ENCODE data around the gene PTPRK. TPM values are rescaled to one million over a fixed set of nuclear protein-coding genes. Genes with fewer than 3 reads are reported as not detected.
A peak's percentile ranks its signal among the peaks of the same experiment; 100 is the strongest.
"Not testable (repeated sequence)": the region's sequence is repeated elsewhere in the genome, so short reads cannot be mapped to it uniquely, and the experiment has no call there.

The PTPRK gene
- total RNA-seq, 1 donor from 2014 or later: 50.3 TPM

DNA sequence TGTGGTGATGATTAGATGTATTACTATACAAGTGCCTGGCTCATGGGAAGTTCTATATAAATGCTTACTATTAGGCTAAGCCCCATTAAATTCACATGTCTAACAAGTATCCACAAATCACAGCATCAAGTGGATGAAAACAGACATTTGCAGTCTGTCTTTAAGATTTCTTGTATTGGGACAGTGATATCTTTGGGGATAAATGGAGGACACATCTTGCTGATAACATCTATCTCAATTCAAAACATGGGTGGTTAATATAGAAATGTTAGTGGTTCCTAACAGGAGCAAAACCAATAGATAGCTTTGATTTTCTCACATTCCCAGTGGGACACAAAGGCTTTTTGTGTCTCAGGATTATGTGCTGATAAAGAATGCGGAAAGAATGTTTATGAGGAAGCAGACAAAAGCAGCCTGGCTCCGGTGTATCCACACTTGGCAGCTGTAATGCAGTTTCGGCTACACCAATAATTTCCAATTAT is 29.3 kb downstream of the PTPRK start:
- DNase-seq: no peak
- Mint-ChIP-seq H3K4me1 (ENCODE audit: low read depth, unreplicated experiment) (peaks cover 10% of the 10 kb centered on the region), H3K27me3 (ENCODE audit: unreplicated experiment) (no peaks in the 10 kb centered on the region), H3K36me3 (ENCODE audit: unreplicated experiment) (no peaks in the 10 kb centered on the region), H3K9me3 (ENCODE audit: unreplicated experiment) (no peaks in the 10 kb centered on the region), H3K4me3 (ENCODE audit: unreplicated experiment) (no peak overlapping the region), H3K27ac (ENCODE audit: unreplicated experiment) (no peak overlapping the region)
- TF ChIP-seq, protein P1, sequence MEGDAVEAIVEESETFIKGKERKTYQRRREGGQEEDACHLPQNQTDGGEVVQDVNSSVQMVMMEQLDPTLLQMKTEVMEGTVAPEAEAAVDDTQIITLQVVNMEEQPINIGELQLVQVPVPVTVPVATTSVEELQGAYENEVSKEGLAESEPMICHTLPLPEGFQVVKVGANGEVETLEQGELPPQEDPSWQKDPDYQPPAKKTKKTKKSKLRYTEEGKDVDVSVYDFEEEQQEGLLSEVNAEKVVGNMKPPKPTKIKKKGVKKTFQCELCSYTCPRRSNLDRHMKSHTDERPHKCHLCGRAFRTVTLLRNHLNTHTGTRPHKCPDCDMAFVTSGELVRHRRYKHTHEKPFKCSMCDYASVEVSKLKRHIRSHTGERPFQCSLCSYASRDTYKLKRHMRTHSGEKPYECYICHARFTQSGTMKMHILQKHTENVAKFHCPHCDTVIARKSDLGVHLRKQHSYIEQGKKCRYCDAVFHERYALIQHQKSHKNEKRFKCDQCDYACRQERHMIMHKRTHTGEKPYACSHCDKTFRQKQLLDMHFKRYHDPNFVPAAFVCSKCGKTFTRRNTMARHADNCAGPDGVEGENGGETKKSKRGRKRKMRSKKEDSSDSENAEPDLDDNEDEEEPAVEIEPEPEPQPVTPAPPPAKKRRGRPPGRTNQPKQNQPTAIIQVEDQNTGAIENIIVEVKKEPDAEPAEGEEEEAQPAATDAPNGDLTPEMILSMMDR (IDR thresholded peaks at IDR 0.05; ENCODE audit: partially characterized antibody, unreplicated experiment): no peak

DNA sequence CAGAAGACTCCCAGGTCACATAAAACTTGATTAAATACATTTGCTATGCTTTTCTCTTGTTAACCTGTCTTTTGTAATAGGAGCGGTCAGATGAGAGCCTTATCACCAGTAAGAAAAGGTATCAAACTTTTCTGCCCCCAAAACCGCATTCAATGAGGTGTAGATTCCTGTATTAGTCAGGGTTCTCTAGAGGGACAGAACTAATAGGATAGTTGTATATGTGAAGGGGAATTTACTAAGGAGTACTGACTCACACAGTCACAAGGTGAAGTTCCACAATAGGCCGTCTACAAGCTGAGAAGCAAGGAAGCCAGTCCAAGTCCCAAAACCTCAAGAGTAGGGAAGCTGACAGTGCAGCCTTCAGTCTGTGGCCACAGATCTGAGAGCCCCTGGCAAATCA is 32.7 kb downstream of the PTPRK start:
- Mint-ChIP-seq H3K36me3 (ENCODE audit: unreplicated experiment) (no peaks in the 10 kb centered on the region), H3K4me1 (ENCODE audit: low read depth, unreplicated experiment) (peaks cover 6% of the 10 kb centered on the region), H3K9me3 (ENCODE audit: unreplicated experiment) (no peaks in the 10 kb centered on the region), H3K27ac (ENCODE audit: unreplicated experiment) (no peak overlapping the region), H3K4me3 (ENCODE audit: unreplicated experiment) (no peak overlapping the region), H3K27me3 (ENCODE audit: unreplicated experiment) (no peaks in the 10 kb centered on the region)
- DNase-seq: no peak
- TF ChIP-seq, protein P1 (IDR thresholded peaks at IDR 0.05; ENCODE audit: partially characterized antibody, unreplicated experiment): no peak

DNA sequence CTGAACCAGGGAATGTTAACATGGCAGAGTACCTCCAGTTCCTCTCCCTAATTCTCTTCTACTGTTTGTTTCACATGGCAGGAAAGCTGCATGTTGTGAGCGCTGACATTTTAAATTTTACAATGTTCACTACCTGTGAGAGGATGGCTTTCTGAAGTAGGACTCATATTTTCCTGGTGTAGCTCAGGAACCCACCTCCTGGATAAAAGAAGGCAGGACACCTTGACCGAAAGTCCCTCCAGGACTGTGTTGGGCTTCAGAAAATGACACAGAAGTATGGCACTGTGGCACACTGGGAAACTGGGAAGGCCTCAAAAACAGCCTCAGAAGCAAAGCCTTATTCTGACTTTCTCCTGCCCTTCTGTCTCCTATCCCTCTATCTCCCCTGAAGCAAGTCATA is 33.3 kb downstream of the PTPRK start:
- no peak for DNase-seq
- no peaks in the 10 kb centered on the region for H3K9me3 Mint-ChIP-seq (ENCODE audit: unreplicated experiment)
- H3K27me3 Mint-ChIP-seq (ENCODE audit: unreplicated experiment): no peaks in the 10 kb centered on the region
- TF ChIP-seq, protein P1 (IDR thresholded peaks at IDR 0.05; ENCODE audit: partially characterized antibody, unreplicated experiment): peak; percentile 33
- H3K27ac Mint-ChIP-seq (ENCODE audit: unreplicated experiment): no peak overlapping the region
- no peak overlapping the region for H3K4me3 Mint-ChIP-seq (ENCODE audit: unreplicated experiment)
- peaks cover 8% of the 10 kb centered on the region for H3K4me1 Mint-ChIP-seq (ENCODE audit: low read depth, unreplicated experiment)
- H3K36me3 Mint-ChIP-seq (ENCODE audit: unreplicated experiment): no peaks in the 10 kb centered on the region

DNA sequence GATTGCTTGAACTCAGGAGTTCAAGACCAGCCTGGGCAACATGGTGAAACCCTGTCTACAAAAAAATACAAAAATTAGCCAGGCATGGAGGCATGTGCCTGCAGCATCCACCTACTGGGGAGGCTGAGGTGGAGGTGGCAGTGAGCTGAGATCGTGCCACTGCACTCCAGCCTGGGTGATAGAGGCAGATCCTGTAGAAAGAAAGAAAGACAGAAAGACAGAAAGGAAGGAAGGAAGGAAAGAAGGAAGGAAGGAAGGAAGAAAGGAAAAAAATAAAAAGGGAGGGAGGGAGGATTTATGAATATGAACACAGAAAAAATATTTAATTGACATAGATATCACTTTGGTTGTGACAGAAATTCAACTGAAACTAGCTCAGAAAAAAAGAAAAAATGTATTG is 33.8 kb downstream of the PTPRK start:
- not testable (repeated sequence) for H3K4me1 Mint-ChIP-seq (ENCODE audit: low read depth, unreplicated experiment); H3K27ac Mint-ChIP-seq (ENCODE audit: unreplicated experiment); DNase-seq; H3K27me3 Mint-ChIP-seq (ENCODE audit: unreplicated experiment); H3K9me3 Mint-ChIP-seq (ENCODE audit: unreplicated experiment); H3K36me3 Mint-ChIP-seq (ENCODE audit: unreplicated experiment); H3K4me3 Mint-ChIP-seq (ENCODE audit: unreplicated experiment)

DNA sequence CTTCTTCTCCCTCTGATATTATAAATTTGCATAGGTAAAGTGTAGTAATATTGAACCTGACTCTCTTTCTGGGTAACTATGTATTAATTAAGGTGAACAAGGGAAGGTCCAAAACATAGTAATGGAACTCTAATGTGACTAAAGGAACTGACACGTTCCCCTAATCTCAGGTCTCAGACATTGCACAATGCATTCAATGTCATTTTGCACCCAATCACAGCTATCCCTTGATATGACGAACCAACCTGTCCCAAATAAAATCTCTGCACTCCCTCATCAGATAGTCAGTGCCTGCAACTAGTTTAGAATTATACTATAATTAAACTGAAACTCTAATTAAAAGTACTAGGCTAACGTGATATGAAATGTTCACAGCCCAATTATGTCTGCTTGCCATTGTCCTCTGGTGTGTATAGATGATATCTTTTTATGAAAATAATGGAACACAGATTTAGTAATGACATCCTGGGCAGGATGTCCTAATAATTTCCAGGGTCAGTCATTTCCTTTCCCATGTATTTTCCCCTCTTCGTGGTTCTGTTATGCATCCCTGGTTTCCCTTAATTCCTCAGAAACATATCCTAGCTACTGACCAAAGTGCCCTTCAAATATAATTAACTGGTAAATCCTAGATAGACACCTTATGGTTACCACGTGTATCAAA is 36.8 kb downstream of the PTPRK start:
- H3K36me3 Mint-ChIP-seq (ENCODE audit: unreplicated experiment): no peaks in the 10 kb centered on the region
- peaks cover 4% of the 10 kb centered on the region for H3K4me1 Mint-ChIP-seq (ENCODE audit: low read depth, unreplicated experiment)
- H3K9me3 Mint-ChIP-seq (ENCODE audit: unreplicated experiment): no peaks in the 10 kb centered on the region
- TF ChIP-seq, protein P1 (IDR thresholded peaks at IDR 0.05; ENCODE audit: partially characterized antibody, unreplicated experiment): no peak
- no peaks in the 10 kb centered on the region for H3K27me3 Mint-ChIP-seq (ENCODE audit: unreplicated experiment)
- DNase-seq: no peak
- H3K4me3 Mint-ChIP-seq (ENCODE audit: unreplicated experiment): no peak overlapping the region
- H3K27ac Mint-ChIP-seq (ENCODE audit: unreplicated experiment): no peak overlapping the region

Data from glutamatergic neuron (in vitro differentiated cells).